Urinary bladder (tissue), 4 donors: Measurements from ENCODE around the gene YWHAH. TPM values are rescaled to one million over a fixed set of nuclear protein-coding genes. Genes with fewer than 3 reads are reported as not detected.

ENCODE experiments used
- DNase-seq: peaks from one replicate; pipeline ENCODE4 v3.0.0-alpha.2; 2015; ENCODE audit errors: extremely low spot score
- H3K27ac ChIP-seq: one replicate; pipeline ENCODE4 v1.5.1; 2013; ENCODE audit warnings: low read depth, mild to moderate bottlenecking, moderate library complexity
- H3K36me3 ChIP-seq: one replicate; pipeline ENCODE4 v1.6.1; 2013; ENCODE audit warnings: mild to moderate bottlenecking, moderate library complexity; ENCODE audit not compliant: insufficient read depth
- H3K4me1 ChIP-seq: one replicate; pipeline ENCODE4 v1.6.1; 2013; ENCODE audit warnings: mild to moderate bottlenecking, moderate library complexity; ENCODE audit not compliant: insufficient read depth
- H3K4me3 ChIP-seq: one replicate; pipeline ENCODE4 v1.5.1; 2013; ENCODE audit warnings: low read depth, low read length
- WGBS: extraction: QIAGEN DNeasy Blood & Tissue Kit; methylation state at CpG from one replicate; pipeline ENCODE4 v1.1.7; 2013; 5-methylcytosine and 5-hydroxymethylcytosine counted together
- polyA plus RNA-seq: library from polyadenylated mRNA; stranded (reverse); fragments of 200-250 nt; gene quantifications from one replicate; pipeline ENCODE4 v1.2.3, GENCODE V29; 2013
- total RNA-seq: library from RNA; depleted of rRNA; stranded (reverse); fragments of >200 nt; gene quantifications from one replicate; pipeline ENCODE4 v1.2.3, GENCODE V29; 2014
- donor health status: healthy with polysubstance abuse.
- donor health status: healthy.

The YWHAH gene
- total and polyA plus RNA-seq, 2 donors, result 66.2 to 119 TPM

DNA sequence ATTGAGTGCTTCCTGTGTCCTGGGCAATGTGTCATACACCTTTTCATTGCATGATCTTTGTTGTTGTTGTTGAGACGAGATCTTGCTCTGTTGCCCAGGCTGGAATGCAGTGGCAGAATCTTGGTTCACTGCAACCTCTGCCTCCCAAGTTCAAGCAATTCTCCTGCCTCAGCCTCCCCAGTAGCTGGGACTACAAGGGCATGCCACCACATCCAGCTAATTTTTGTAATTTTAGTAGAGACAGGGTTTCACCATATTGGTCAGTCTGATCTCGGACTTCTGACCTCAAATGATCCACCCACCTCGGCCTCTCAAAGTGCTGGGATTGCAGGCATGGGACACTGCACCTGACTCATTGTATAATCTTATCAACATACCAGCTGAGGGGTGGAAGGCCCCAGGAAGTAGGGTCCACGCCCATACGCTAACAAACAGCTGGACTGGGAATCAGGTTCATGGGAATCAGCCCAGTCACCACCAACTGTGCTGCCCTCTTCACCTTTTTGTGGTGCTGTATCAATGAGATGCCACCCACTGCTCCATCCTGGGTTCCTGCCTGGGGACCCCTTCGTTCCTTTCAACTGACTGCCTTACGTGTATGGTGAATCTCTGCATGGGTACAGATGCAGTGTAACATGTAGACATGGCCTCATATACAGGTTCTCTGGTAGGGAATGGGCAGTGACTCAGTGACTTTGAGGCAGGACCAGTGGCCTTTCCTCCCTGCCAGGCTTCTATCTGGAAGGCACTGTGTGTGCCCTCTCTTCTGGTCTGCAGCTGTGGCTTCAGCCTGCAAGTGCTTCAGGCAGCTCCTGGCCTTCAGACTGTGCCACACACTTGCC is 32.5 kb upstream of the YWHAH start:
- DNase-seq, result no peak
- WGBS, result 89% methylated on average over 7 of the region's 7 CpGs
- Histone ChIP-seq H3K27ac (no peak overlapping the region), H3K36me3 (no peaks in the 10 kb centered on the region), H3K4me1 (no peaks in the 10 kb centered on the region), H3K4me3 (no peak overlapping the region)

- WGBS, result 71% methylated on average over 1 of the region's 1 CpG
- DNase-seq, result no peak
- H3K36me3 ChIP-seq, result no peaks in the 10 kb centered on the region
- no peak overlapping the region for H3K4me3 ChIP-seq
- no peak overlapping the region for H3K27ac ChIP-seq
- no peaks in the 10 kb centered on the region for H3K4me1 ChIP-seq
These were observed 32.0 kb upstream of the YWHAH start for GRCh38 chr22:31912407-31912743.

DNA sequence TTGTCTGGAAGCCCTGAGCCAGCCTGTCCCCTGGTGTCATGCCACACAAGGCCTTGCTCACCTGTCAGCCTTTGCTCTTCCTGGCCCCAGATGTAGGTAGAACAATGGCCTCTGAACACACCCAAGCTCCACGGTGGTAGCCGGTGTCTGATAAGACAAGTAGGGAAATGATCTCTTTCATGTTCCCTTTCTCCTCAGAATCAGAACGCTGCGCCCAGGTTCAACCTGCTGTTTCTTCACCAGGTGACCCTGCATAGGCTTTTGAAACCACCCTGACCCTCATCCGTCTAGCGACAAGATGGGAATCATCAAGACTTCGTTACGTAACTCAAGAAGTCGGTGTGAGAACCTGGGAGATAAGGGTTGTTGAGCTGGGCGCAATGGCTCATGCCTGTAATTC is 28.7 kb upstream of the YWHAH start:
- no peaks in the 10 kb centered on the region for H3K4me1 ChIP-seq
- H3K27ac ChIP-seq, result no peak overlapping the region
- no peak for DNase-seq
- H3K4me3 ChIP-seq, result no peak overlapping the region
- 90% methylated on average over 10 of the region's 10 CpGs for WGBS
- H3K36me3 ChIP-seq, result no peaks in the 10 kb centered on the region

DNA sequence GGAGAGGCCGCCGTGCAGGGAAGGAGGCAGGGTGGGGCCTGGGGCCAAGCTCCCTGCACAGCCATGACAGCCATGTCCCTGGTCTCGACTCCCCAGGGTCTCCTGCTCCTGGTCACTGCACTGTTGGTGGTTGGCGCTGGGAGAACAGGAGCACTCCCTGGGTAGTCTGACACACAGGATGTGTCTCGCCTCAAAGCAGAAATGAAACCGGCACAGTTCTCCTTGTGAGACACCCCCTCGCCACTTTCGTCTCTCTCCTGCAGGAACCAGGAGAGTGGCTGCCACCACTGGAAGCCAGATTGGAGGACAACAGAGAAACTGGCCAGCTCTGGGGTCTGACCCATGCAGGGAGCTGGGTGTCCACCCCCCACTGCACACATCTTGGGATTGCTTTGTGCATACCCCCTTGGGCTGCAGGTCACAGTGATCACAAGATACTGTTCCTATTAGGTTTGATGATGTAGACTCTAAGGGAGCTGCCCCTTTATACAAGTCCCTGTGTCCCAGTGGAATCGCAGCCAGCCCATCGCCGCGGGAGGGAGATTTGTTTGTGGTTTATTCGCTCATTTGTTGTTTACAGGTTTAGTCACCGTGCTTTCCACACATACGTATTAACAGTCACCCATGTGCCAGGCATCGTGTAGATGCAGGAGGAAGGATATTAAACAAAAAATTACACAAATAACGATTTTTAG is 27.0 kb upstream of the YWHAH start:
- 74% methylated on average over 17 of the region's 17 CpGs for WGBS
- Histone ChIP-seq H3K4me1 (no peaks in the 10 kb centered on the region), H3K27ac (no peak overlapping the region), H3K4me3 (no peak overlapping the region), H3K36me3 (no peaks in the 10 kb centered on the region)
- no peak for DNase-seq

- no peaks in the 10 kb centered on the region for H3K36me3 ChIP-seq
- H3K4me3 ChIP-seq, result no peak overlapping the region
- 84% methylated on average over 3 of the region's 3 CpGs for WGBS
- H3K27ac ChIP-seq, result no peak overlapping the region
- DNase-seq, result no peak
- no peaks in the 10 kb centered on the region for H3K4me1 ChIP-seq
These were observed 24.6 kb upstream of the YWHAH start for GRCh38 chr22:31919730-31920129.

GRCh38 chr22:31920306-31920705 is 24.0 kb upstream of the YWHAH start:
- no peak for DNase-seq
- H3K36me3 ChIP-seq, result no peaks in the 10 kb centered on the region
- WGBS, result 93% methylated on average over 3 of the region's 3 CpGs
- H3K4me3 ChIP-seq, result no peak overlapping the region
- H3K4me1 ChIP-seq, result no peaks in the 10 kb centered on the region
- no peak overlapping the region for H3K27ac ChIP-seq

DNA sequence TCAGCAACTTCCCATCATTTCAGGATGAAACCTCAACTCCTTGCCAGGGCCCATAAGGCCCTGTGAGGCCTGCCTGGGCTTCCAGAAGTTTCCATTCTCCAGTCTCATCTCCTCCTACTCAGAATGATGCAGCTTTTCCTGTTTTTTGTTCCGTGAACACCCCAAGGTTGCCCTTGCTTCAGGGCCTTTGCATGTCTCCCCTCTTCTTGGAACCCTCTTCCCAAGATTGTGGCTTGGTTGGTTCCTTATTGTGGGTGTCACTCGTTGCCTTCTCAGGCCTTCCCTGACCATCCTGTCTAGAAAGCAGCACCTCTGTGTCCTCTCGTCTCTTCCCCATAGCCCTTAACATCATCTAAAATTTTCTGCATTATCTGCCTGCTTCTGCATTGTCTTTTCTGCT is 23.2 kb upstream of the YWHAH start:
- Histone ChIP-seq H3K4me1 (no peaks in the 10 kb centered on the region), H3K27ac (no peak overlapping the region), H3K4me3 (no peak overlapping the region), H3K36me3 (no peaks in the 10 kb centered on the region)
- WGBS, result 89% methylated on average over 3 of the region's 3 CpGs
- no peak for DNase-seq

- WGBS, result 83% methylated on average over 6 of the region's 6 CpGs
- Histone ChIP-seq H3K36me3 (no peaks in the 10 kb centered on the region), H3K4me1 (no peaks in the 10 kb centered on the region), H3K4me3 (no peak overlapping the region), H3K27ac (no peak overlapping the region)
- DNase-seq, result no peak
These were observed 21.8 kb upstream of the YWHAH start for GRCh38 chr22:31922534-31922933.

DNA sequence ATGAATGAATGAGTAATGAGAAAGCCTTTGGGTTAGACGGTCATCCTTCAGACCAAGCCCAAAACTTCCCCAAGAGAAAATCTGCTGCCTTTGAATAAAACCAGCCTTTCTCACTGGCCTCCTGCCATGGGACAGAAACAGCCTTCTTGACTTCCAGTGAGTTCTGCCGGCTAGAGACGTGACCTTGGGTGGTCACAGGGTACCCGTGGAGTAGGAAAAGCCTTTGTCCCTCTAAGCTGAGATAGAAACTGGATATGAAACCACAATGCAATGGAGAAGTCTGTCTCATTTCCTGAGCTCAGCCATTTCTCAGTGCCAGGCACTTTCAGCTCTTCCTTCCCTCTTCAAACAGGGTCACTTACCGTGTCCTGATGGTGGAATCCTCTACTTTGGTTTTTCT is 21.2 kb upstream of the YWHAH start:
- Histone ChIP-seq H3K27ac (no peak overlapping the region), H3K36me3 (no peaks in the 10 kb centered on the region), H3K4me3 (no peak overlapping the region), H3K4me1 (no peaks in the 10 kb centered on the region)
- WGBS, result 30% methylated on average over 5 of the region's 5 CpGs
- no peak for DNase-seq

GRCh38 chr22:31923747-31924146 is 20.6 kb upstream of the YWHAH start:
- Histone ChIP-seq H3K27ac (no peak overlapping the region), H3K36me3 (no peaks in the 10 kb centered on the region), H3K4me1 (no peaks in the 10 kb centered on the region), H3K4me3 (no peak overlapping the region)
- DNase-seq, result no peak
- WGBS, result 68% methylated on average over 2 of the region's 2 CpGs

GRCh38 chr22:31925056-31925455 is 19.3 kb upstream of the YWHAH start:
- Histone ChIP-seq H3K4me1 (no peaks in the 10 kb centered on the region), H3K36me3 (no peaks in the 10 kb centered on the region), H3K27ac (no peak overlapping the region), H3K4me3 (no peak overlapping the region)
- 100% methylated on average over 1 of the region's 1 CpG for WGBS
- DNase-seq, result no peak

DNA sequence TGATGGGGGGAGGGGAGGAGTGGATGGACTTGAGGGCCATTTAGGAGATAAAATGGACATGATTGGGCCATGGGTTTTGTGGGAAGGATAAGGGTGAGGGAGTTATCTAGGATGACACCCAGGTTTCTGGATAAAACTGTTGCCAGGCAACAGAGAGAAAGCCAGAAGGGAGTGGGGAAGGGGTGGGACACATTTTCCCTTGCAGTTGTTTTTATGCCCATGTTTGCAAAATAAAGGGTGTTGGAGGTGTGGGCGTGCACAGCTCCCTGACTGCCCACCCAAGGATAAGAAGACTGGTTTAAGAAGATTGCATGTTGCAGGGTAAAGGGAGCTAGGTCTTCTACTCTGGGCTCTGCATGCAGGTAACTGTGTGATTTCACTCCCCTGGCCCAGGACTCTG is 18.3 kb upstream of the YWHAH start:
- Histone ChIP-seq H3K27ac (no peak overlapping the region), H3K4me1 (no peaks in the 10 kb centered on the region), H3K36me3 (no peaks in the 10 kb centered on the region), H3K4me3 (no peak overlapping the region)
- WGBS, result 75% methylated on average over 1 of the region's 1 CpG
- DNase-seq, result no peak

GRCh38 chr22:31926969-31927368 is 17.4 kb upstream of the YWHAH start:
- Histone ChIP-seq H3K27ac (no peak overlapping the region), H3K36me3 (no peaks in the 10 kb centered on the region), H3K4me1 (no peaks in the 10 kb centered on the region), H3K4me3 (no peak overlapping the region)
- DNase-seq, result no peak

GRCh38 chr22:31927562-31927961 is 16.8 kb upstream of the YWHAH start:
- no peaks in the 10 kb centered on the region for H3K4me1 ChIP-seq
- DNase-seq, result no peak
- WGBS, result 71% methylated on average over 3 of the region's 3 CpGs

More at GRCh38 chr22:31927562-31927961, 16.8 kb upstream of the YWHAH start:
- Histone ChIP-seq H3K36me3 (no peaks in the 10 kb centered on the region), H3K4me3 (no peak overlapping the region), H3K27ac (no peak overlapping the region)
